ENCODE measurements around the gene ANO10. TPM values are rescaled to one million over a fixed set of nuclear protein-coding genes. Genes with fewer than 3 reads are reported as not detected.

The ANO10 gene
- total and polyA plus RNA-seq, 2 of the 8 experiments (the other 6 are each of a cell fraction or from before 2014, with no cell fraction given), result 38.0 to 53.2 TPM

DNA sequence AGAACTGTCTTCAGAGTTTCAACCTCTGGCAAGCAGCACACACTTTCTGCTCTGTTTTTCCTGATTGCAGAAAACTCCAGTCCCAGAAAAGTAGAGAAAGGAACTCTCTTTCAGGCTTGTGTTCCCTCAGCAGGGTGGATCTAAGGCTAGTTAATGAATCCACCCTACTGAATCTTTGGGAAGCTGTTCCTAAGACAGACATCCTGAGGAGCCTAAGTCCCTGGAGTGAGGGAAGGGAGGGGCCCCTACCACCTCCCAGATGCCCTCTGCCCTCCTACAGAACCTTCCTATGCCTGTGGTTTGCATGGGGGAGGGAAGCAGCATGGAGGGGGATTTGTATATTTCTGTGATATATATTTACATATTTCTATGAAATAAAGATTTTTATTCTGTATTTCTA is 124.4 kb downstream of the ANO10 start:
- H2BK12ac ChIP-seq (ENCODE audit: low read depth, low read length), result no peak overlapping the region
- H2AFZ ChIP-seq (ENCODE audit: low read length), result no peak overlapping the region
- H3K9ac ChIP-seq (replicated peaks in 1 of 4; ENCODE audit: extremely low read depth in 1 of 4, low read depth in 3 of 4, low read length in 3 of 4), result no peak overlapping the region
- FAIRE-seq (no peak), DNase-seq (ENCODE audit: low read depth in 1 of 2, low spot score in 2 of 2) (no peak)
- CTCF ChIA-PET (ENCODE audit: partially characterized antibody), result interaction anchor here (1.0 kb wide), 1 partner anchor 12 kb away, joined by 4 read pairs; no protein-coding TSS in a partner anchor
- no peaks in the 10 kb centered on the region for H3K23me2 ChIP-seq (ENCODE audit: low read depth, low read length)
- no peaks in the 10 kb centered on the region for H3K27me3 ChIP-seq (replicated peaks in 1 of 4; ENCODE audit: control insufficient read depth in 3 of 4, extremely low read depth in 1 of 4, insufficient read depth in 3 of 4, low read length in 3 of 4)
- H3K27ac ChIP-seq (ENCODE audit: low read depth, low read length), result no peak overlapping the region; the same call in 1 of the 2 replicates
- no peak overlapping the region for H3K18ac ChIP-seq (ENCODE audit: extremely low read depth, low read length)
- peaks cover 0 to 2% of the 10 kb centered on the region in 2 experiments for H4K20me1 ChIP-seq (replicated peaks in 1 of 2; ENCODE audit: control insufficient read depth in 1 of 2, insufficient read depth in 2 of 2, low read length in 2 of 2)
- H2BK15ac ChIP-seq (ENCODE audit: low read length), result no peak overlapping the region
- H3K14ac ChIP-seq (ENCODE audit: insufficient read length), result no peak overlapping the region
- H3K4ac ChIP-seq (replicated peaks; ENCODE audit: insufficient read length, low read depth, low read length), result no peak overlapping the region
- no peaks in the 10 kb centered on the region for H3K79me1 ChIP-seq (ENCODE audit: low read depth, low read length)
- no peak overlapping the region for H3K4me3 ChIP-seq (ENCODE audit: extremely low read depth in 1 of 4, insufficient read depth in 2 of 4, low read depth in 3 of 4, low read length in 4 of 4)
- no peak overlapping the region for H2BK20ac ChIP-seq (ENCODE audit: low read length)
- H4K8ac ChIP-seq (ENCODE audit: extremely low read depth, insufficient read depth, low read length), result no peak overlapping the region
- H4K91ac ChIP-seq (replicated peaks; ENCODE audit: insufficient read length, low read length), result no peak overlapping the region
- no peaks in the 10 kb centered on the region for H3K79me2 ChIP-seq (ENCODE audit: control insufficient read depth in 1 of 2, insufficient read depth in 2 of 2, low read length in 2 of 2)
- POLR2A ChIA-PET (ENCODE audit: partially characterized antibody), result interaction anchor here (0.6 kb wide), 1 partner anchor 412 kb away, joined by 4 read pairs; no protein-coding TSS in a partner anchor
- H3K4me1 ChIP-seq (replicated peaks in 1 of 4; ENCODE audit: control insufficient read depth in 3 of 4, insufficient read depth in 4 of 4, low read length in 3 of 4), result peaks cover 0 to 12% (median 7%) of the 10 kb centered on the region in 4 experiments; a peak in 4 of 7 replicates
- H3K23ac ChIP-seq (ENCODE audit: insufficient read length), result no peak overlapping the region
- H2BK5ac ChIP-seq (ENCODE audit: low read depth, low read length), result no peak overlapping the region
- no peak overlapping the region for H2BK120ac ChIP-seq (replicated peaks; ENCODE audit: low read depth, low read length)
- no peak overlapping the region for H2AK5ac ChIP-seq (ENCODE audit: low read depth, low read length)
- H3K56ac ChIP-seq (replicated peaks; ENCODE audit: insufficient read length, low read depth, low read length), result no peak overlapping the region
- H3K36me3 ChIP-seq (ENCODE audit: control insufficient read depth in 2 of 4, insufficient read depth in 4 of 4, low read length in 3 of 4), result no peaks in the 10 kb centered on the region
- no peak overlapping the region; a peak in 1 of 4 replicates for H3K4me2 ChIP-seq (ENCODE audit: insufficient read depth in 1 of 2, low read depth in 2 of 2, low read length in 2 of 2)
- no peak overlapping the region for H4K5ac ChIP-seq (ENCODE audit: insufficient read length, low read depth, low read length)
- no peaks in the 10 kb centered on the region for H3K9me3 ChIP-seq (ENCODE audit: insufficient read depth in 2 of 2, low read depth in 1 of 2, low read length in 1 of 2)
- TF ChIP-seq JUND (IDR thresholded peaks at IDR 0.05; ENCODE audit: low read length), result no peak
- TF ChIP-seq CTBP2 (IDR thresholded peaks at IDR 0.05; ENCODE audit: borderline replicate concordance, insufficient read depth, insufficient read length, low read length), result no peak
- no peak for TF ChIP-seq SP4 (IDR thresholded peaks at IDR 0.05; ENCODE audit: low read length)
- no peak for TF ChIP-seq JUN (IDR thresholded peaks at IDR 0.05; ENCODE audit: low read depth, low read length)
- no peak for TF ChIP-seq KDM1A (IDR thresholded peaks at IDR 0.05; ENCODE audit: borderline replicate concordance, low read length)
- TF ChIP-seq BACH1 (IDR thresholded peaks at IDR 0.05; ENCODE audit: low read length), result no peak
- TF ChIP-seq PHF8 (conservative IDR thresholded peaks at IDR 0.05; ENCODE audit: low read depth, low read length), result no peak
- no peak for TF ChIP-seq CHD2 (IDR thresholded peaks at IDR 0.05; ENCODE audit: low read length)
- TF ChIP-seq SIN3A (conservative IDR thresholded peaks at IDR 0.05 in 1 of 2, IDR thresholded peaks at IDR 0.05 in 1 of 2; ENCODE audit: low read depth in 1 of 2, low read length in 2 of 2), result no peak
- no peak for TF ChIP-seq MAFK (IDR thresholded peaks at IDR 0.05; ENCODE audit: low read depth, low read length)
- no peak for TF ChIP-seq BRCA1 (IDR thresholded peaks at IDR 0.05; ENCODE audit: low read depth, low read length)
- TF ChIP-seq TBP (IDR thresholded peaks at IDR 0.05; ENCODE audit: low read depth, low read length), result no peak
- TF ChIP-seq KDM4A (IDR thresholded peaks at IDR 0.05; ENCODE audit: low read depth, low read length, severe bottlenecking), result no peak
- no peak for TF ChIP-seq SP2 (IDR thresholded peaks at IDR 0.05; ENCODE audit: low read length)
- no peak for TF ChIP-seq TAF7 (optimal IDR thresholded peaks at IDR 0.05; ENCODE audit: borderline replicate concordance, low read depth, low read length)
- no peak for TF ChIP-seq HDAC2 (IDR thresholded peaks at IDR 0.05; ENCODE audit: borderline replicate concordance in 1 of 2, low read depth in 2 of 2, low read length in 2 of 2)

All from H1 (cell line).